Hepatocyte (in vitro differentiated cells): ENCODE results near the gene CCDC43. TPM values are rescaled to one million over a fixed set of nuclear protein-coding genes. Genes with fewer than 3 reads are reported as not detected.
A peak's percentile ranks its signal among the peaks of the same experiment; 100 is the strongest.

Source experiments
- DNase-seq: peaks from one replicate; pipeline ENCODE4 v3.0.0-alpha.2; 2016; ENCODE audit warnings: low spot score
- H2AFZ ChIP-seq: fragments of 200-600 bp; sonication (generic); 2 replicates; pipeline ENCODE4 v1.6.0; 2016; ENCODE audit warnings: antibody characterized with exemption, mild to moderate bottlenecking
- H3K27ac ChIP-seq: fragments of 200-600 bp; sonication (generic); 2 replicates; pipeline ENCODE4 v1.5.1; 2016; ENCODE audit warnings: mild to moderate bottlenecking
- H3K27me3 ChIP-seq: fragments of 200-600 bp; sonication (generic); 2 replicates; pipeline ENCODE4 v1.6.1; 2016
- H3K36me3 ChIP-seq: fragments of 200-600 bp; sonication (generic); replicated peaks from 2 replicates; pipeline ENCODE4 v1.5.1; 2016; ENCODE audit warnings: low read depth; ENCODE audit not compliant: insufficient read depth
- H3K4me1 ChIP-seq: fragments of 200-600 bp; sonication (generic); 2 replicates; pipeline ENCODE4 v1.5.1; 2016; ENCODE audit warnings: mild to moderate bottlenecking, moderate library complexity; ENCODE audit not compliant: insufficient read depth
- H3K4me2 ChIP-seq: fragments of 200-600 bp; sonication (generic); 2 replicates; pipeline ENCODE4 v1.6.0; 2016
- H3K4me3 ChIP-seq: fragments of 200-600 bp; sonication (generic); 2 replicates; pipeline ENCODE4 v1.5.1; 2016; ENCODE audit warnings: mild to moderate bottlenecking
- H3K79me2 ChIP-seq: fragments of 200-600 bp; sonication (generic); 2 replicates; pipeline ENCODE4 v1.6.0; 2017; ENCODE audit warnings: mild to moderate bottlenecking
- H3K9me2 ChIP-seq: fragments of 200-600 bp; sonication (generic); replicated peaks from 2 replicates; pipeline ENCODE4 v1.6.0; 2017; ENCODE audit warnings: mild to moderate bottlenecking; ENCODE audit not compliant: insufficient read depth
- H3K9me3 ChIP-seq: fragments of 200-600 bp; sonication (generic); 2 replicates; pipeline ENCODE4 v1.5.1; 2016; ENCODE audit warnings: low read depth, mild to moderate bottlenecking
- H4K20me1 ChIP-seq: fragments of 200-600 bp; sonication (generic); 2 replicates; pipeline ENCODE4 v1.6.0; 2016; ENCODE audit warnings: mild to moderate bottlenecking; ENCODE audit not compliant: insufficient read depth, poor library complexity, severe bottlenecking
- EZH2 ChIP-seq: fragments of 200-600 bp; sonication (generic); IDR thresholded peaks from 2 replicates; pipeline ENCODE4 v1.6.1; 2016; ENCODE audit warnings: antibody characterized with exemption, mild to moderate bottlenecking, borderline replicate concordance
- EZH2phosphoT487 ChIP-seq: fragments of 200-600 bp; sonication (generic); IDR thresholded peaks from one replicate; pipeline ENCODE4 v1.6.1; 2018; ENCODE audit warnings: antibody characterized with exemption, mild to moderate bottlenecking, low read depth, moderate library complexity; ENCODE audit not compliant: unreplicated experiment, severe bottlenecking
- WGBS: methylation state at CpG from one replicate; pipeline ENCODE4 v1.1.6; 2016; ENCODE audit warnings: low lambda C conversion rate; ENCODE audit errors: missing lambda C conversion rate; 5-methylcytosine and 5-hydroxymethylcytosine counted together
- polyA plus RNA-seq: library from polyadenylated mRNA; unstranded; fragments of >200 nt; fragmentation: Nextera tagmentation; extraction: Ambion mirVana; gene quantifications from 2 replicates; pipeline ENCODE4 v1.2.1, GENCODE V29; 2016
- total RNA-seq: library from RNA; depleted of rRNA; stranded (reverse); fragments of >200 nt; gene quantifications from 2 replicates; pipeline ENCODE4 v1.2.3, GENCODE V29; 2014
- TF ChIP-seq, protein P1 (sequence below): fragments of 200-600 bp; sonication (generic); IDR thresholded peaks from 2 replicates; pipeline ENCODE4 v1.5.1; 2016; ENCODE audit warnings: antibody characterized with exemption, mild to moderate bottlenecking; ENCODE audit not compliant: poor library complexity

The CCDC43 gene
- total and polyA plus RNA-seq, 2 experiments from 2014 or later = 20.6 to 29.2 TPM

DNA sequence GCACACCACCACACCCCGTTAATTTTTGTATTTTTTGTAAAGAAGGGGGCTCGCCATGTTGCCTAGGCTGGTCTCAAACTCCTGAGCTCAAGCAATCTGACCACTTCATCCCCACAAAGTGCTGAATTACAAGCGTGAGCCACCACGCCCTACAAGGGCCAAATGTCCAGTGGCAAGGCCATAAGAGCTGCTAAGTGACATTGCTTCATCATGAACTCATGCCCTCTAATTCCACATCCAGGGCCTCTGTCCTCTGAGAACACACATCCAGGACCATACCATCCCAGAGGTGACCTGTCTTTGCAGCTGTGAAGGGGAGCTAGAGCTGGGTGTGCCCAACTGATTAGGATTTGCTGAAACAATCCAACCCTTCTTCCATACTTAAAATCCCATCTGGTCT is 58.9 kb downstream of the CCDC43 start:
- DNase-seq = no peak
- TF ChIP-seq, protein P1, sequence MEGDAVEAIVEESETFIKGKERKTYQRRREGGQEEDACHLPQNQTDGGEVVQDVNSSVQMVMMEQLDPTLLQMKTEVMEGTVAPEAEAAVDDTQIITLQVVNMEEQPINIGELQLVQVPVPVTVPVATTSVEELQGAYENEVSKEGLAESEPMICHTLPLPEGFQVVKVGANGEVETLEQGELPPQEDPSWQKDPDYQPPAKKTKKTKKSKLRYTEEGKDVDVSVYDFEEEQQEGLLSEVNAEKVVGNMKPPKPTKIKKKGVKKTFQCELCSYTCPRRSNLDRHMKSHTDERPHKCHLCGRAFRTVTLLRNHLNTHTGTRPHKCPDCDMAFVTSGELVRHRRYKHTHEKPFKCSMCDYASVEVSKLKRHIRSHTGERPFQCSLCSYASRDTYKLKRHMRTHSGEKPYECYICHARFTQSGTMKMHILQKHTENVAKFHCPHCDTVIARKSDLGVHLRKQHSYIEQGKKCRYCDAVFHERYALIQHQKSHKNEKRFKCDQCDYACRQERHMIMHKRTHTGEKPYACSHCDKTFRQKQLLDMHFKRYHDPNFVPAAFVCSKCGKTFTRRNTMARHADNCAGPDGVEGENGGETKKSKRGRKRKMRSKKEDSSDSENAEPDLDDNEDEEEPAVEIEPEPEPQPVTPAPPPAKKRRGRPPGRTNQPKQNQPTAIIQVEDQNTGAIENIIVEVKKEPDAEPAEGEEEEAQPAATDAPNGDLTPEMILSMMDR = no peak
- TF ChIP-seq EZH2phosphoT487 = no peak
- TF ChIP-seq EZH2 = no peak
- H3K4me2 ChIP-seq = no peak overlapping the region
- H3K27me3 ChIP-seq = no peaks in the 10 kb centered on the region
- no peaks in the 10 kb centered on the region for H3K36me3 ChIP-seq
- no peaks in the 10 kb centered on the region for H3K79me2 ChIP-seq
- WGBS = 95% methylated on average over 4 of the region's 4 CpGs
- H3K27ac ChIP-seq = no peak overlapping the region
- no peaks in the 10 kb centered on the region for H3K9me3 ChIP-seq
- no peak overlapping the region for H2AFZ ChIP-seq
- H3K4me1 ChIP-seq = peaks cover 8% of the 10 kb centered on the region
- H4K20me1 ChIP-seq = no peaks in the 10 kb centered on the region
- no peaks in the 10 kb centered on the region for H3K9me2 ChIP-seq
- no peak overlapping the region for H3K4me3 ChIP-seq

DNA sequence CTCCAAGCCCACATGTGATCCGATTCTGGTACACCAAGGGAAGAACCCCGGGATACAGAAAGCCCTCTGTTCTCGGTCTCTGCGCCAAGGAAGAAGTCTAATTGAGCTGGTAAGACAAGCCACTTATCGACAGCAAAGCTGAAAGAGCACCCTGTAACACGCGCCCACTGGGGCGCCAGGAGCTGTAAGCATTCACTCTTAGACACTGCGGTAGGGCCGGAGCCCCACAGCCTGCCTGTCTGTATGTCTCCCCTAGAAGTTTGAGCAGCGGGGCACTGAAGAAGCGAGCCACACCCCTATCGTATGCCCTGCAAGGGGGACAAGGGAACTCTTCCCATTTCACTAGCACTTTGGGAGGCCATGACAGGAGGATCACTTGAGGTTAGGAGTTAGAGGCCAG is 60.3 kb downstream of the CCDC43 start:
- H2AFZ ChIP-seq = no peak overlapping the region
- 92% methylated on average over 13 of the region's 13 CpGs for WGBS
- no peaks in the 10 kb centered on the region for H3K9me2 ChIP-seq
- no peak for DNase-seq
- peaks cover 8% of the 10 kb centered on the region for H3K4me1 ChIP-seq
- H3K36me3 ChIP-seq = no peaks in the 10 kb centered on the region
- TF ChIP-seq EZH2 = no peak
- TF ChIP-seq EZH2phosphoT487 = no peak
- TF ChIP-seq, protein P1 = no peak
- no peaks in the 10 kb centered on the region for H3K79me2 ChIP-seq
- H3K4me2 ChIP-seq = no peak overlapping the region
- no peaks in the 10 kb centered on the region for H3K9me3 ChIP-seq
- no peaks in the 10 kb centered on the region for H3K27me3 ChIP-seq
- H4K20me1 ChIP-seq = no peaks in the 10 kb centered on the region
- no peak overlapping the region for H3K27ac ChIP-seq
- no peak overlapping the region for H3K4me3 ChIP-seq

DNA sequence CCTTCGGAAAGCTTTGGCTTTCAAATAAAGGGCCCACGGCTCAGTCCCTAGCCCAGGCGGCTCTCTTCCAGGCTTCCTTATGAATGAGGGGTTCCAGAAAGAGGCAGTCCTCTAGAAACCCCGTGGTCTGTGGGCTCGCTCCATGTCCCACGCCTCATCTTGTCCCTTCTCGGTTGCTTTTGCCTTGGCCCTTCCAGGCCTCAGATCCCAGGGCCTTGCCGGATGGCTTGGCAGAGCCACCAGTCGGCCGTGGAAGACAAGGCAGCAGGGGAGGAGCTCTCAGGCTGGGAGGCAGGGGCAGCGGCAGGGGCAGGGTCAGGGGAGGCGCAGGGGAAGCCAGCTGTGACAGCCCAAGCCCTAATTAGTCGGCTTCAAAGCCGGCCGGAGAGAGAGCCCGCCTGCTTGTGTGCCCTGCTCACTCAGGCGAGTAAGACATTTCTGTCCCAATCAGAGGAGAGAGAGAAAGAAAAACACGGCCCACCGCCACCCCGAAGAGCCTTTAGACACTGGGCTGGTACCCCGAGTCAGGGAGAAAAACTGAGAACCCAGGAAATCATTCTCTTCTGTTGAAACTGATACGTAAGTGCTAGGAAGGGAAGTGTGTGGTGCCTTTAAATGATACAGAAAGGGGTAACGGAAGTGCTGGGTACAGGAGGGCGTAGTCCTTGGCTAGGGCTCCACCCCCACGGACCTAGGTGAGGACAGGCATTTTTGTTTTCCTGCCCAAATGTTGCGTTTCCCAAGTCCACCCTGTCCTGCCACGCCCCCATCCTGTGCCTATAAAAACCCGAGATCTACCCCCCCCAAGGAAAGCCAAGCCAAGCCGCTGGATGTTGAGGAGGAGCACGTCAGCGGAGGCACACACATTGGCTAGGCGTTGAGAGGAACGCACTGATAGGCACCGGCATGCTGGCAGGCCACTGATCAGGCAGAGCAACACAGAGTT is 61.1 kb downstream of the CCDC43 start:
- Histone ChIP-seq H3K9me2 (no peaks in the 10 kb centered on the region), H3K27ac (no peak overlapping the region), H2AFZ (peak overlapping the region; percentile 74), H3K4me3 (no peak overlapping the region), H3K27me3 (no peaks in the 10 kb centered on the region), H3K36me3 (no peaks in the 10 kb centered on the region), H3K4me2 (peak overlapping the region; percentile 25), H3K79me2 (no peaks in the 10 kb centered on the region), H3K9me3 (no peaks in the 10 kb centered on the region), H4K20me1 (no peaks in the 10 kb centered on the region), H3K4me1 (peaks cover 8% of the 10 kb centered on the region)
- peak; percentile 19 for DNase-seq
- 60% methylated on average over 33 of the region's 34 CpGs for WGBS
- TF ChIP-seq, protein P1 = no peak
- no peak for TF ChIP-seq EZH2
- TF ChIP-seq EZH2phosphoT487 = no peak
